ENCODE data around the gene CACNA1D. TPM values are rescaled to one million over a fixed set of nuclear protein-coding genes. Genes with fewer than 3 reads are reported as not detected.

Gene CACNA1D
- total and polyA plus RNA-seq, 12 donors, result 0.04 to 1.9 (median 0.49) TPM

- DNase-seq (no peak), ATAC-seq (no peak)
- peaks cover 0 to 13% (median 0%) of the 10 kb centered on the region in 7 donors for H3K27me3 ChIP-seq
- no peaks in the 10 kb centered on the region for H3K9me3 ChIP-seq
- peaks cover 0 to 9% (median 2%) of the 10 kb centered on the region in 9 donors for H3K4me1 ChIP-seq
- H3K36me3 ChIP-seq, result no peaks in the 10 kb centered on the region
- H3K27ac ChIP-seq, result no peak overlapping the region
- 80 to 86% methylated on average over 6 of the region's 6 CpGs for WGBS, 2 donors
- intact Hi-C loops (cut with DNase I), result loop anchor here in 5 of 10 donors (10.0 kb wide), 4 partner anchors 145 to 495 kb away; no protein-coding TSS in a partner anchor
- H3K4me3 ChIP-seq, result no peak overlapping the region
- TF ChIP-seq, protein P1, sequence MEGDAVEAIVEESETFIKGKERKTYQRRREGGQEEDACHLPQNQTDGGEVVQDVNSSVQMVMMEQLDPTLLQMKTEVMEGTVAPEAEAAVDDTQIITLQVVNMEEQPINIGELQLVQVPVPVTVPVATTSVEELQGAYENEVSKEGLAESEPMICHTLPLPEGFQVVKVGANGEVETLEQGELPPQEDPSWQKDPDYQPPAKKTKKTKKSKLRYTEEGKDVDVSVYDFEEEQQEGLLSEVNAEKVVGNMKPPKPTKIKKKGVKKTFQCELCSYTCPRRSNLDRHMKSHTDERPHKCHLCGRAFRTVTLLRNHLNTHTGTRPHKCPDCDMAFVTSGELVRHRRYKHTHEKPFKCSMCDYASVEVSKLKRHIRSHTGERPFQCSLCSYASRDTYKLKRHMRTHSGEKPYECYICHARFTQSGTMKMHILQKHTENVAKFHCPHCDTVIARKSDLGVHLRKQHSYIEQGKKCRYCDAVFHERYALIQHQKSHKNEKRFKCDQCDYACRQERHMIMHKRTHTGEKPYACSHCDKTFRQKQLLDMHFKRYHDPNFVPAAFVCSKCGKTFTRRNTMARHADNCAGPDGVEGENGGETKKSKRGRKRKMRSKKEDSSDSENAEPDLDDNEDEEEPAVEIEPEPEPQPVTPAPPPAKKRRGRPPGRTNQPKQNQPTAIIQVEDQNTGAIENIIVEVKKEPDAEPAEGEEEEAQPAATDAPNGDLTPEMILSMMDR (IDR thresholded peaks at IDR 0.05), result no peak
These were observed 225.4 kb downstream of the CACNA1D start for GRCh38 chr3:53719796-53720195.

- ATAC-seq (no peak), DNase-seq (no peak)
- TF ChIP-seq, protein P1 (IDR thresholded peaks at IDR 0.05), result no peak
- Histone ChIP-seq H3K4me3 (no peak overlapping the region), H3K27me3 (peaks cover 0 to 15% (median 8%) of the 10 kb centered on the region in 7 donors), H3K36me3 (no peaks in the 10 kb centered on the region), H3K9me3 (no peaks in the 10 kb centered on the region), H3K4me1 (no peaks in the 10 kb centered on the region), H3K27ac (no peak overlapping the region)
- intact Hi-C loops (cut with DNase I), result no loop called here
- 50 to 63% methylated on average over 6 of the region's 6 CpGs for WGBS, 2 donors
These were observed 227.0 kb downstream of the CACNA1D start for GRCh38 chr3:53721187-53722119.

DNA sequence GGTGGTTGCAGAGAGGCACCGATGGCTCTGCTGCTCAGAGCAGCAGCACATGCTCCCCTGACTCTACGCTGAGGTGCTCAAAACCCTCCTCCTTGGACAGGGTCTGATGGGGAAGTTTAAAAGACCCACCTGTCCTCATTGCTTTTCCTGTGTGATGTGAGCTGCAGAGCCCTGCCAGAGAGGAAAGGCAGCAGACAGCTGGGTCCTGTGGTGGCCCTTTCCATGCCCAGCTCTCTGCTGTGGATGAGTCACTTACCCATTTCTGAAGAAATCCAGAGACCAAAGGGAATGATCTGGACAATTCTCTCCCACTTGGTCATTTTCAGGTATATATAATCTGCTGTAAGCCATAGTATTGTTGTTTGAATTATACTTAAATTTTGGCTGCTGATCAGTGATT is 230.2 kb downstream of the CACNA1D start:
- no peaks in the 10 kb centered on the region for H3K4me1 ChIP-seq
- no peak overlapping the region for H3K27ac ChIP-seq
- WGBS, 2 donors, result 85 to 94% methylated on average over 2 of the region's 2 CpGs
- H3K9me3 ChIP-seq, result no peaks in the 10 kb centered on the region
- ATAC-seq (no peak), DNase-seq (no peak)
- intact Hi-C loops (cut with DNase I), result no loop called here
- no peaks in the 10 kb centered on the region for H3K36me3 ChIP-seq
- peaks cover 0 to 30% (median 8%) of the 10 kb centered on the region in 7 donors for H3K27me3 ChIP-seq
- TF ChIP-seq, protein P1 (IDR thresholded peaks at IDR 0.05), result no peak
- no peak overlapping the region for H3K4me3 ChIP-seq

DNA sequence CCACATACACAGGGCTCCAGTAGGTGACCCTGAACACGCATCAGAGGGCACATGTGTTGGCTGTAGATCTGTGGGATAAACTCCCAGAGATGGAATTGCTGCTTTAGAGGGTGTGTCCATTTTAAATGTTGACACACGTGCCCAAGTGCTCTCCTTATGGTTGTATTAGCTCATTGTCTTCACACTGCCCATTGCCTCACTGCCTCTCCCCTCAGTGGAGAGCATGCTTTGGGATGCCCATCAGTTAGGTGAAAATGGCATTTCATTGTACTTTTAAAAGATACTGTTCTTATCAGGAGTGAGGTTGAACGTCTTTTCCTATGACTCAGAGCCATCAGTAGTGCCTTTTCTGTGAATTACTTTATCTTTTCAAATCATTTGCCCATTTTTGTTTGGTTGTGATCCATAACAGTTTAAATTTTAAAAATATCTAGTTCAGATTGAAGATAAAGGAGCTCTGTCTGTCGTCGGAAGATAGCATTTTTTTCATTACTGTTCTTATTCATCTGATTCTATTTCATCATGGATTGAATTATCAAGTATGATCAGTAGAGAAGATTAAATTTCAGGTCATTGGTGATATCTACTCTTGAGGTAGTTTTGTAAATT is 231.1 kb downstream of the CACNA1D start:
- TF ChIP-seq, protein P1 (IDR thresholded peaks at IDR 0.05), result no peak
- H3K36me3 ChIP-seq, result no peaks in the 10 kb centered on the region
- no peaks in the 10 kb centered on the region for H3K9me3 ChIP-seq
- WGBS, 2 donors, result 66 to 72% methylated on average over 5 of the region's 5 CpGs
- H3K4me3 ChIP-seq, result no peak overlapping the region
- ATAC-seq, result no peak
- H3K27ac ChIP-seq, result no peak overlapping the region
- peaks cover 0 to 30% (median 8%) of the 10 kb centered on the region in 7 donors for H3K27me3 ChIP-seq
- peaks cover 0 to 8% (median 0%) of the 10 kb centered on the region in 9 donors for H3K4me1 ChIP-seq
- intact Hi-C loops (cut with DNase I), result no loop called here
- DNase-seq, result no peak
